Stimulated activated CD4-positive, alpha-beta T cell treated with anti-CD3 and anti-CD28 coated beads, Interleukin-12 subunit alpha, Interleukin-12 subunit beta, amount 100 ng/mL, for 24 hours (primary cell): ENCODE data around the gene PKP4.

ENCODE experiments used
- DNase-seq, 2 experiments: peaks; one replicate each; pipeline ENCODE4 v3.0.0-alpha.2; 2020; ENCODE audit warnings: low read depth in 2 of 2

The PKP4 gene

GRCh38 chr2:158586491-158586890 lies 129.7 kb downstream of the PKP4 start:
- DNase-seq: no peak

DNA sequence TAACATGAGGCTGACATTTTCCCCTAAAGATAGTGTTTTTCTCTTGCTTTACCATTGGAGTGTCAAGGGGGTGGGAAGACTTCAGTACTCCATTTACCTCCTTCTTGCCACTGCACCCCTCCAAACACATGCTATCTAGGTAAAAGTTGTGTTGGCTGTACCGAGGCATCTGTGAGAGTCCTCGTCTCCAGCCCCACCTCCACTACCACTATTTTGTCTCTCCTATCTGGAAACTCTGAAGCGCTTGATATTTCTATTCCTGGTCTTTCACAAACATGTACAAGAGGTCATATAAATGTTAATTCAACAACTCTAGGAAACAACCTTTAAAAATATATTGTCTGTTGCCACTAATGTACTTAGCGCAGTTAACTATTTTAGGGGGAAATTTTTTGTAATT lies 132.6 kb downstream of the PKP4 start:
- DNase-seq: no peak

DNA sequence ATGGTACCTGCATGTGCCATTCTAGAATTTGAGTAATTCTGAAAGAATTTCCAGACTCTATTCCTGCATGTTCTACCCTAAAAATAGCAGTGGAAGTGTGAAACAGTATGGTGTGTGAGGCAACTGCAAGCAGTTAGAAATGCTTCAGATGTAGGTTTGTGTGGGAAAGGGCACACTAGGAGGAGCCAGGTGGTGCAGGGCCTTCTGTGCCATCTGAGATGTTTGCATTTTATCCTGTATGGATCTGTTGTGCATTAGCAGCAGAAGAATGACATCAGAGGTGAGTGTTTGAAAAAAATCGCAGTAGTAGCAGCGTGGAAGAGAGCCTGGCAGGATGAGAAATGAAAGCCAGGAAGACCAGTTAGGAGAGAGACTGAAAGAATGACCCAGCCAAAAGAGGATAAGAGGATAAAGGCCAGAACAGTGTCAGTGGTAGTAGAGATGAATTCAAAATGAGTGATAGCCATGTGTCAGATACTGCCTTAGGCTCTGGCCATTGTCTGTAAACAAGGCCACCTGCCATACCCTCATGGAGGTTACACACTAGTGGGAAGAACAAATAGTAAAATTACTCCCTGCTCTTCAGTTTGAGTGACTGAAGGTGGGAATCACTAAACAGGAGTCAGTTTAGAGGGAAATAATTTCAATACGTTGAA lies 142.2 kb downstream of the PKP4 start:
- DNase-seq: no peak

DNA sequence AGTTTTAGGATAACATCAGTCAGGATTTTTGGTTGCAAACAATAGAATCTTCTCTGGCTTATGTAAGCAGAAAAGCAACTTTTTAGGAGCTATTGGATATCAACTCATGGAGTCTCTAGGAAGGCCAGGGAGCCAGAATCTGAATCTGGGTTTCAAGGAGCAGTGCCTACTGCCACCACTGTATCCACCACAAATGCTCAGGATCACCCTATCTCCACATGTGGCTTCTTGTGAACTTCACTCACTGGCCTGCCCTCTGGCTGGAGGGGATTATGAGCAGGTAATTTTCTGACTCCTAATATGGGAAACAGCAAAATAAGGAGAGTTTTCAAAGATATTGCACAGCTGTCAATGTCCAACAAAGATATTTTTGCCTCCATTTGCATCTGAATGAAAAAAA lies 142.9 kb downstream of the PKP4 start:
- no peak for DNase-seq

DNA sequence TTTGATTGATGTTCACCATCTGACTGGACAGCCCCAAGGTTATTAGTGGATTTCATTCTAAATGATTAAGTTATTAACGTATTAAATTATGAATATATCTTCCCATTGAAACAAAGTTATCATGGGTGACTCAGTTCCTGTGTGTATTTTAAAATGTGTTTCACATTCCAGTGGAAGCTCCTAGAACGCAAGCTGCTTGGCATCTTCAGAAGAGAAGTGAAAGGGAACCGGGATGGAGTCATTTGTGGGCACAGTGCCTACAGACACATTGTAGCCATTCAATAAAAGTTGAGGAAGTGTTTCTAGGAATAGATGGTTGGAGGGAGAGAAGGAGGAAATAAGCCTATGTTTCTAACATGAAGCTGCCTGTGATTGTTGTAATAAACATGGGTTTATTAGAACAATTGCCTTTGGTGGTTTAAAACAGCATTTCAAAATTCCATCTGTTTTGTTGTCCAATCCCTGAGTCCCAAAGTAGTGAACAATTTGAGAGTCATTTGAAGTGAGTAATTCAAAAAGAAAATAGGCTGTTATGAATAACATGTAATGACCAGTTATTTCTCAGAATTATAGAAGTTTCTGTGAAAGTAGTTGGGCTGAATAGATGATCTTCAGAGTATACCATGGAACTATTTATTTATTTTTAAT lies 143.5 kb downstream of the PKP4 start:
- DNase-seq: no peak

DNA sequence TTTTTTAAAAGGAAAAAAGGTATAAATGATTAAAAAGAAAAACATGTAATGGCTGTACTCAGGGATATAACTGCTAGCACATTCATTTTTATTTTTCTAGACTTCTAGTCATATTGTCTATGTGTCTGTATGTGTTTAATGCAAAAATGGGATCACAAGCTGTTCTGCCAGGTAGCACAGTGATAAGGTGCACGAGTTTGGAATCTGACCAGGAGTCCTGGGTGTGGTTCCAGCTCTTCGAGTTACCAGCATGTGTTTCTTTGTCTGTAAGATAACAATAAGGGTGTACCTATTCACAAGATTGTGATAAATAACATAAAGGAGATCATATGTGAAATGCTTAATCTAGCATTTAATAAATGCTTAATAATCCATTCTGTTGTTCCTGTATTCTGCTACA lies 145.3 kb downstream of the PKP4 start:
- no peak for DNase-seq

GRCh38 chr2:158603205-158603604 lies 146.5 kb downstream of the PKP4 start:
- no peak for DNase-seq

GRCh38 chr2:158603986-158604385 lies 147.2 kb downstream of the PKP4 start:
- DNase-seq: no peak

- DNase-seq: no peak
Measured at GRCh38 chr2:158610059-158610458, 153.3 kb downstream of the PKP4 start.

DNA sequence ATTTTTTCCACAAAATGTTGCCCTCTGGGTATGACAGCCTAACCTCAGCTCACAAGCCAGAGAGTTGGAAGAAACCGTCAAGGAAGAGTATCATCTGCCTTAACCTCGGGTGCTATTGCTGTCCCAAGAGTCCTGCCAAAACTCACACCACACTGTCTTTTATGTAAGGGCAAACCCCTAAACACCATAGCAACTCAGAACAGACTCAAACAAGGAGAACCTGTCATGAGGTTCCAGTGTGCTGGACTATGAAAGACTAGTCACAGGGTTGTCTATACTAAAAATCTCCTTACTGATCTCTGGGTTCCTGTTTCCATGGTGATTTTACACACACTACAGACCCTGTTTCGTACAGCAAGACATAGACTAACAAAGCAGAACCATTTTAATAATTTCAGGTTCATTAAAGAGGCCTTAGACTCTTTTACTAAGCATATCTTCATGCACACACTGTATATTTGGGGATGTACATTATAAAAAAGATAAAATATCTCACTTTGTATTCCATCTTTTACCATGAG lies 159.8 kb downstream of the PKP4 start:
- DNase-seq: no peak

DNA sequence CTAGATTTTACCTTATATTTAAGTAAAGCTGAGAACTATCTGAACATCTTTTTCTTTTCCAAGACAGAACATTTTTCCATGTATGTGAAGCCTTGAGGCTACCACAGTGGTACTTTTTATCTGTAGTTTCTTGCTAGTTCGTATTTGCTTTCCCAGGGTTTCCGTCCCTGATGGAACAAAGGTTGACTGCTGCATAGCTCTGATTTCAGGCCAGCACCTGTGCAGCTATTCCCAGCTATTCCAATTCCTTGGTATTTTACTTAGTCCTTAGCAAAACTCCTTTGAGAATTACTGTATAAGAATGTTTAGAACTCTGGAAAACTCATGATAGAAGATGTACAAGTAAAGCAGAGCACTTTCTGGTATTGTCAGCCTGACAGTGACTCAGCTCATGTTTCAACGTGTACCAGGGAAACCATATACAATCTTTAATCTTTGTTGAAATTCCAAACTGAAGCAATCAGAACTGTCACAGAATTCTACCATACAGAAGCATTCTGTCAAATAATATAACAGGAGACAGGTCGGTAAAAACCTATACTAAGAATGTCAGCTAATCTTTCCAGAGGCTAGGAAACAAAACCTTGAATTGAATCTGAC lies 162.2 kb downstream of the PKP4 start:
- DNase-seq: no peak

- DNase-seq: no peak
Measured at GRCh38 chr2:158619496-158619895, 162.7 kb downstream of the PKP4 start.

GRCh38 chr2:158620656-158621055 lies 163.9 kb downstream of the PKP4 start:
- no peak for DNase-seq

DNA sequence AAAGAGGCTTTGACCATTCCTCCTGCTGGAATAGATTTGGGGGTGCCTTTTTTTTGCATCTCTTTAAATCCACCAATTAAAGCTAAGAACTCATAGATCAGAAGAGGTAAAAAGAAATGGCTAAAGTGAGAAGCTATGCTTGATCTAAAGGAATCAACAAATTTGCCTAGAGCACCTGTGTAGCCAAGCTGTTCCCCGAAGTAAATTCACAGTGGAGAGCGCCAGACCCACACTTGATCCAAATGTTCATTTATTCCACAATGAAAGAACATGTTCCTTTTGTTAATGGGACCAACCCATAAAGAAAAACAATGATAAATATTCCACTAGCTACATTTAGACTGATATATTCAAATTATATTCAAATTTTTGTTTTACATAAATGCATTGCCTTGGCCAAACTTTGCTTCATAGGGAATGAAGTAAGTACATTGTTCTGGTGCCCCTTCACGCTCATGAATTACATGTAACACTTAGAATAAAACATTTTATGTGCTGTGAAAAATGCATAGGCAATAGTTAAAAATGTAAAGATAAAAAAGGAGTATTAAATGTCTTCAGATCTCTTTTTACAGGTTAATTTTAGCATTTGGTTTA lies 167.4 kb downstream of the PKP4 start:
- DNase-seq: no peak

DNA sequence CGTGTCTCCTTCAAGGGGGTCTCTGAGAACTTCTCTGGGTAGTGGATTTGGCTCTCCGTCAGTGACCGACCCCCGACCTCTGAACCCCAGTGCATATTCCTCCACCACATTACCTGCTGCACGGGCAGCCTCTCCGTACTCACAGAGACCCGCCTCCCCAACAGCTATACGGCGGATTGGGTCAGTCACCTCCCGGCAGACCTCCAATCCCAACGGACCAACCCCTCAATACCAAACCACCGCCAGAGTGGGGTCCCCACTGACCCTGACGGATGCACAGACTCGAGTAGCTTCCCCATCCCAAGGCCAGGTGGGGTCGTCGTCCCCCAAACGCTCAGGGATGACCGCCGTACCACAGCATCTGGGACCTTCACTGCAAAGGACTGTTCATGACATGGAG lies 168.2 kb downstream of the PKP4 start:
- DNase-seq: no peak

- no peak for DNase-seq
Measured at GRCh38 chr2:158629116-158629515, 172.4 kb downstream of the PKP4 start.

GRCh38 chr2:158633261-158633660 lies 176.5 kb downstream of the PKP4 start:
- no peak for DNase-seq

DNA sequence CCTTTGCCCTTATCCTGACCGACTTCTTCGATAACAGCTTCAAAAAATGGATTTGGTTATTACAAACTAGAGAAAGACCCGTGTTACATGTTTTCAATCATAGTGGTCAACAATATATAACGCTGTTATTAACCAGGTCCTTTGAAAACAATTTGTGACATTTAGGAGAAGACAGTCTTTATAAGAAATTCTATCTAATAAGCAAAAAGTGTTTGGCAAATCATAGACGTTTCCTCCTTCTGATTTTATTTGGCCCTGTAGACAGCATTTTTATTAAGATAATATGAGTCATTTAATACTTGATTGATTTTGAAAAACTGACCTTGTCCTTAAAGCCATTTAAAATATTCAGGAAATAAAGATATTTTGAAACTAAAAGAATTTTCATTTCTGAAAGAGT lies 177.9 kb downstream of the PKP4 start:
- DNase-seq: no peak

GRCh38 chr2:158635961-158636601 lies 179.3 kb downstream of the PKP4 start:
- no peak for DNase-seq

DNA sequence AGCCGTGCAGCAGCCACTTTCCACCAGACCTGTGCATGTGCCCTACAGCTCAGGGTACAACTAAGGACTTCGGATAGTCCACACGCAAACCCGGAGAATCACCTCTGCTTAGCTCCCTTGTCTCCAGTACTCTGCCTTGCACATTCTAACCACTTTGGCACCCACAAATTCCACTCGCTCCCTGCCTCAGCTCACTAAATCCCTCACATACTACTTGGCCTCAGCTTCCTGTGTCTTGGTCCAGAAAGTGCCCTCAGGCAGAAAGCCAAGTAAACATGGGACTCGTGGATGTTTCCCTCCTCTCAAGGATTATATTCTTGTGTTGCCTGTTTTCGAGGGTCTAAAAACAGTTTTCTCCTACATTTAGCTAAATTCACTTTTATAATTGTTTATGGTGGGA lies 180.6 kb downstream of the PKP4 start:
- DNase-seq: no peak

DNA sequence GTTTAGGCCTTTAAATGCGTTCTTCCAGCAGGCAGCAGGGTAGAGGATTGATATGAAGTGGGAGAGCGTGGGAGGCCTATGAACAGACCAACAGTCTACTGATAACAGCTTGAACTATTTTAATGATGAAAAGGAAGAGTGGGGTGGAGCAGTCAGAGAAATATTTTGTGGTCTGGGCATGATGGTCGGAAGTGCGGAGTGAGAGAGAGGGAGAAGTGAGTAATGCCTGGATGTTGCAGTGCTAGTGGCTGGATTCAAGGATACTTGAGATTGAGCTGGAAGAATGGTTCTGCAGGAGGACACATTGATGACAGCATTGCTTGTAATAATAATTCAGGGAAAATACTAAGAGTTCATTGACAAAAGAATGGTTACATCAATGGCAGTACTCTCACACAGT lies 187.4 kb downstream of the PKP4 start:
- DNase-seq: no peak

GRCh38 chr2:158645299-158645698 lies 188.5 kb downstream of the PKP4 start:
- no peak for DNase-seq
